C4-2B (cell line): ENCODE measurements around the gene CEACAM19.

Source experiments
- CTCF ChIP-seq: fragments of 450-650 bp; conservative IDR thresholded peaks from 2 replicates; pipeline ENCODE4 v1.5.1; 2017; ENCODE audit warnings: mild to moderate bottlenecking
- ZFX ChIP-seq: fragments of 450-650 bp; IDR thresholded peaks from 2 replicates; pipeline ENCODE4 v1.6.1; 2017

GRCh38 chr19:44648631-44649251, 22.5 kb upstream of the CEACAM19 start:
- TF ChIP-seq CTCF (no peak), ZFX (no peak)
